ENCODE results near the gene MATN4.

The MATN4 gene

DNA sequence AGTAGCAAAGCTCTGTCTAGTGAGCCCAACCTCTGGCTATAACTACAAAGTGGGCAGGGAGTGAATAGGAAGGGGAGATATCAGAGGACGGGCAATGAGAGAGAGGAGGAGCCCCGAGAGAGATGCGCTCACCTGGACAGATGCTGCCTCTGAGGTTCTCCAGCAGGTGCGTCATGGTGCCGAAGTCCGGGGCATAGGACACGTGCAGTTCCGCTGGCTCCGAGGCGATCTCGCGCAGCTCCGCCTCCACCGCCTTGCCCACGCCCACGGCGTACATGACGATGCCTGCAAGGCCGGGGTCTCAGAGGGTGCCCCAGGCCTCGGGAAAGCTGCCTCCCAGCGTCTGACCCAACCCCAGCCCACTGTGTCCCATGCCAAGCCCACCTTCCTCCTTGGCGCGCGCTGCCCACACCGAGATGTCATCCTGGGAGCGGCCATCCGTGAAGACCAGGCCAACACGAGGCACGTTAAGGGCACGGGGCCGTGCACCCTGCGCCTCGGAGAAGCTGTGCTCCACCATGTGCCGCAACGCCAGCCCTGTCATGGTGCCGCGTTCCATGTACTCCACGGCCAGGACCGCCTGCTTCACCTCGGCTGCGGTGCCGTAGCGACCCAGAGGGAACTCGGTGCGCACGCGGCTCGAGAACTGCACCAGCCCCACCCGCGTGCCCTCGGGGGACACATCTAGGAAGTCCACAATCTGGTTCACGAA lies 10.2 kb downstream of the MATN4 start:
- no peak overlapping the region for H3K4me3 ChIP-seq (ENCODE audit: low read depth, low read length)
- DNase-seq (ENCODE audit: low read depth): no peak
- TF ChIP-seq MYC (IDR thresholded peaks at IDR 0.05; ENCODE audit: low read depth, low read length): no peak
- TF ChIP-seq MAX (IDR thresholded peaks at IDR 0.05; ENCODE audit: low read depth, low read length): no peak
- TF ChIP-seq, protein P1, sequence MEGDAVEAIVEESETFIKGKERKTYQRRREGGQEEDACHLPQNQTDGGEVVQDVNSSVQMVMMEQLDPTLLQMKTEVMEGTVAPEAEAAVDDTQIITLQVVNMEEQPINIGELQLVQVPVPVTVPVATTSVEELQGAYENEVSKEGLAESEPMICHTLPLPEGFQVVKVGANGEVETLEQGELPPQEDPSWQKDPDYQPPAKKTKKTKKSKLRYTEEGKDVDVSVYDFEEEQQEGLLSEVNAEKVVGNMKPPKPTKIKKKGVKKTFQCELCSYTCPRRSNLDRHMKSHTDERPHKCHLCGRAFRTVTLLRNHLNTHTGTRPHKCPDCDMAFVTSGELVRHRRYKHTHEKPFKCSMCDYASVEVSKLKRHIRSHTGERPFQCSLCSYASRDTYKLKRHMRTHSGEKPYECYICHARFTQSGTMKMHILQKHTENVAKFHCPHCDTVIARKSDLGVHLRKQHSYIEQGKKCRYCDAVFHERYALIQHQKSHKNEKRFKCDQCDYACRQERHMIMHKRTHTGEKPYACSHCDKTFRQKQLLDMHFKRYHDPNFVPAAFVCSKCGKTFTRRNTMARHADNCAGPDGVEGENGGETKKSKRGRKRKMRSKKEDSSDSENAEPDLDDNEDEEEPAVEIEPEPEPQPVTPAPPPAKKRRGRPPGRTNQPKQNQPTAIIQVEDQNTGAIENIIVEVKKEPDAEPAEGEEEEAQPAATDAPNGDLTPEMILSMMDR (IDR thresholded peaks at IDR 0.05; ENCODE audit: low read depth, low read length): no peak
- no peak for TF ChIP-seq POLR2A (IDR thresholded peaks at IDR 0.05; ENCODE audit: extremely low read depth, insufficient read length)

DNA sequence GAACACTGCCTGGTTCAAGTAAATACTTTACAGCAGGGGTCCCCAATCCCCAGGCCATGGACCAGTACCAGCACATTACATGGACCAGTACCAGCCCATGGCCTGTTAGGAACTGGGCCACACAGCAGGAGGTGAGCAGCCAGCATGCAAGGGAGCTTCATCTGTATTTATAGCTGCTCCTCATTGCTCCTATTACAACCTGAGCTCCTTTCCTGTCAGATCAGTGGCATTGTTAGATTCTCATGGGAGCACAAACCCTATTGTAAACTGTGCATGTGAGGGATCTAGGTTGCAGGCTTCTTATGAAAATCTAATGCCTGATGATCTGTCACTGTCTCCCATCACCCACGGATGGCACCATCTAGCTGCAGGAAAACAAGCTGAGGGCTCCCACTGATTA lies 13.4 kb downstream of the MATN4 start:
- no peak overlapping the region for H3K4me3 ChIP-seq (ENCODE audit: low read depth, low read length)
- TF ChIP-seq POLR2A (IDR thresholded peaks at IDR 0.05; ENCODE audit: extremely low read depth, insufficient read length): no peak
- TF ChIP-seq, protein P1 (IDR thresholded peaks at IDR 0.05; ENCODE audit: low read depth, low read length): no peak
- TF ChIP-seq MAX (IDR thresholded peaks at IDR 0.05; ENCODE audit: low read depth, low read length): no peak
- no peak for TF ChIP-seq MYC (IDR thresholded peaks at IDR 0.05; ENCODE audit: low read depth, low read length)
- DNase-seq (ENCODE audit: low read depth): no peak

DNA sequence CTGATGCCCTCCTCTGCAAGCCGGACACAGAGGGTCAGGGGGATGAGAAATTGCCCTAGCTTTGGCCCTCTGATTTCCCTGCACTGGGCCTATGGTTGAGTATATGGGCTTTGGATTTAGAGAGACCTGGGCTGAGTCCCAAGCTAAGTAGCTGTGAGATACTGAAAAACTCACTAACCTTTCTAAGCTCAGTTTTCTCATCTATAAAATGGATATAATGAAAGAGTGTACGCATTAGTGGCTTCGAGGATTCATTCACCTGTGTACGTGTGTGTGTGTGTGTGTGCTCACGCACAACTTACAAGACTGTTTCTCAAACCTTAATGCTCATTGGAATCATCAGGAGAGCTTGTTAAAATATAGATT lies 14.1 kb downstream of the MATN4 start:
- TF ChIP-seq, protein P1 (IDR thresholded peaks at IDR 0.05; ENCODE audit: low read depth, low read length): no peak
- no peak for TF ChIP-seq MAX (IDR thresholded peaks at IDR 0.05; ENCODE audit: low read depth, low read length)
- no peak for TF ChIP-seq MYC (IDR thresholded peaks at IDR 0.05; ENCODE audit: low read depth, low read length)
- TF ChIP-seq POLR2A (IDR thresholded peaks at IDR 0.05; ENCODE audit: extremely low read depth, insufficient read length): no peak
- DNase-seq (ENCODE audit: low read depth): no peak
- no peak overlapping the region for H3K4me3 ChIP-seq (ENCODE audit: low read depth, low read length)

- peak overlapping the region; percentile 49 for H3K4me3 ChIP-seq (ENCODE audit: low read depth, low read length)
- TF ChIP-seq MAX (IDR thresholded peaks at IDR 0.05; ENCODE audit: low read depth, low read length) (no peak), POLR2A (IDR thresholded peaks at IDR 0.05; ENCODE audit: extremely low read depth, insufficient read length) (no peak), MYC (IDR thresholded peaks at IDR 0.05; ENCODE audit: low read depth, low read length) (no peak)
- TF ChIP-seq, protein P1 (IDR thresholded peaks at IDR 0.05; ENCODE audit: low read depth, low read length): peak; percentile 97
- peak; percentile 90 for DNase-seq (ENCODE audit: low read depth)
Observed at GRCh38 chr20:45293041-45294002, 14.8 kb downstream of the MATN4 start.

GRCh38 chr20:45292343-45292742 lies 15.8 kb downstream of the MATN4 start:
- no peak overlapping the region for H3K4me3 ChIP-seq (ENCODE audit: low read depth, low read length)
- no peak for DNase-seq (ENCODE audit: low read depth)

More at GRCh38 chr20:45292343-45292742, 15.8 kb downstream of the MATN4 start:
- TF ChIP-seq MAX (IDR thresholded peaks at IDR 0.05; ENCODE audit: low read depth, low read length) (no peak), MYC (IDR thresholded peaks at IDR 0.05; ENCODE audit: low read depth, low read length) (no peak), POLR2A (IDR thresholded peaks at IDR 0.05; ENCODE audit: extremely low read depth, insufficient read length) (no peak)
- TF ChIP-seq, protein P1 (IDR thresholded peaks at IDR 0.05; ENCODE audit: low read depth, low read length): no peak

Measured in NB4 (cell line).